Measurements from ENCODE around the gene MUC6.

DNA sequence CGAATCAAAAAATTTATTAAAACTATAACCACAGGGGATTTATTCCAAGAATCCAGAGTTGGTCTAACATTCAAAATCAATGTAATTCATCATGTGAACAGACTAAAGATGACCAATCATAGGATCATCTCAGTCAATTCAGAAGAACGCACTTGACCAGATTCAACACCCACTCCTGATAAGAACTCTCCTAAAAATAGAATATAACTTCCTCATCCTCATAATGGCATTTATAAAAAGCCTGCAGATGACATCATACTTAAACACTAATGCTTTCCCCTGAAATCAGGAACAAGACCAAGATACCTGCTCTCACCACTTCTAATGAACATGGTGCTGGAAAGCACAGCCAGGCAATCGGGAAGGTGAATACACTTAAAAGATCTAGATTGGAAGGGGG lies 27.6 kb upstream of the MUC6 start:
- TF ChIP-seq CTCF (IDR thresholded peaks at IDR 0.05) (no peak), POLR2A (IDR thresholded peaks at IDR 0.05) (no peak), EP300 (IDR thresholded peaks at IDR 0.05) (no peak)
